Calu3 (cell line): ENCODE results near the gene NRSN1. TPM values are rescaled to one million over a fixed set of nuclear protein-coding genes. Genes with fewer than 3 reads are reported as not detected.
"Not testable (repeated sequence)": the region's sequence is repeated elsewhere in the genome, so short reads cannot be mapped to it uniquely, and the experiment has no call there.

Source experiments
- BruUV-seq: library from RNA; stranded (reverse); fragments of 400-500 nt; replicated peaks from 2 replicates; lab custom pipeline; 2021; lab: Mats Ljungman, UMichigan
- CTCF ChIA-PET: fragments of 300-600 bp; sonication (Branson Sonifier 250); formaldehyde crosslinking; loops from one replicate; lab custom pipeline; 2022; ENCODE audit warnings: antibody characterized with exemption; lab: Charles Lee
- DNase-seq: peaks from one replicate; pipeline ENCODE4 v3.0.0; 2022
- H3K27ac Mint-ChIP-seq: one replicate; pipeline ENCODE4 v1.8.0; 2022; ENCODE audit warnings: mixed read lengths; ENCODE audit not compliant: unreplicated experiment
- H3K27me3 Mint-ChIP-seq: one replicate; pipeline ENCODE4 v1.8.0; 2022; ENCODE audit warnings: mixed read lengths; ENCODE audit not compliant: unreplicated experiment
- H3K36me3 Mint-ChIP-seq: one replicate; pipeline ENCODE4 v1.8.0; 2022; ENCODE audit warnings: mild to moderate bottlenecking, moderate library complexity, mixed read lengths; ENCODE audit not compliant: insufficient read depth, unreplicated experiment
- H3K4me1 Mint-ChIP-seq: one replicate; pipeline ENCODE4 v1.8.0; 2022; ENCODE audit warnings: mild to moderate bottlenecking, low read depth, mixed read lengths; ENCODE audit not compliant: unreplicated experiment
- H3K4me3 Mint-ChIP-seq: one replicate; pipeline ENCODE4 v1.8.0; 2022; ENCODE audit warnings: mild to moderate bottlenecking, low read depth, moderate library complexity, mixed read lengths; ENCODE audit not compliant: unreplicated experiment
- H3K9me3 Mint-ChIP-seq: one replicate; pipeline ENCODE4 v1.8.0; 2022; ENCODE audit warnings: low read depth, mixed read lengths; ENCODE audit not compliant: unreplicated experiment
- intact Hi-C: fragments of 100-400 bp; cut with micrococcal nuclease; formaldehyde crosslinking; loops from one replicate; pipeline ENCODE4 v1.10.0; 2022; ENCODE audit not compliant: unreplicated experiment
- total RNA-seq: library from RNA; stranded (reverse); gene quantifications from 2 replicates; pipeline ENCODE4 v1.2.3, GENCODE V29; 2022
- TF ChIP-seq, protein P1 (sequence below): fragments of 200-600 bp; IDR thresholded peaks from one replicate; pipeline ENCODE4 v1.8.0; 2022; ENCODE audit warnings: antibody characterized with exemption; ENCODE audit not compliant: unreplicated experiment

NRSN1 gene
- total RNA-seq, 1 experiment from 2014 or later, result 0.14 TPM

DNA sequence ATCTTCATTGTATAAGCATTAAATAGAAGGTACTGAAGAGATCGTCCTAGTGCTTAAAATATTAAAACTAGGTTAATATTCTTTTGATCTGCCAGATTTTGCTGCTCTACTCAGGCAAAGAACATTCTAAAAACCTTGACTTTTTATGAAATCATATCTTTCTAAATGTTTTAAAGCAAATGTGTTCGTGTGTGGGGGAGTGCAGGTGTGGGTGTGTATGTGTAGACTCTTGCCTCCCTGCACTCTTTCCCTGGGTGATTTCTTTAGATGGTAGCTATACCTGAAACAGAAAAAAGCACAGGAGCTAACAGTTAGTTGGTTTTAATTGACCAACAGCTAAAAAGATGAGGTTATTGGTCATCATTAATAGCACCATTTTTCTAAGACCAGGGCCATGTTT lies 5.7 kb downstream of the NRSN1 start:
- H3K9me3 Mint-ChIP-seq, result no peaks in the 10 kb centered on the region
- TF ChIP-seq, protein P1, sequence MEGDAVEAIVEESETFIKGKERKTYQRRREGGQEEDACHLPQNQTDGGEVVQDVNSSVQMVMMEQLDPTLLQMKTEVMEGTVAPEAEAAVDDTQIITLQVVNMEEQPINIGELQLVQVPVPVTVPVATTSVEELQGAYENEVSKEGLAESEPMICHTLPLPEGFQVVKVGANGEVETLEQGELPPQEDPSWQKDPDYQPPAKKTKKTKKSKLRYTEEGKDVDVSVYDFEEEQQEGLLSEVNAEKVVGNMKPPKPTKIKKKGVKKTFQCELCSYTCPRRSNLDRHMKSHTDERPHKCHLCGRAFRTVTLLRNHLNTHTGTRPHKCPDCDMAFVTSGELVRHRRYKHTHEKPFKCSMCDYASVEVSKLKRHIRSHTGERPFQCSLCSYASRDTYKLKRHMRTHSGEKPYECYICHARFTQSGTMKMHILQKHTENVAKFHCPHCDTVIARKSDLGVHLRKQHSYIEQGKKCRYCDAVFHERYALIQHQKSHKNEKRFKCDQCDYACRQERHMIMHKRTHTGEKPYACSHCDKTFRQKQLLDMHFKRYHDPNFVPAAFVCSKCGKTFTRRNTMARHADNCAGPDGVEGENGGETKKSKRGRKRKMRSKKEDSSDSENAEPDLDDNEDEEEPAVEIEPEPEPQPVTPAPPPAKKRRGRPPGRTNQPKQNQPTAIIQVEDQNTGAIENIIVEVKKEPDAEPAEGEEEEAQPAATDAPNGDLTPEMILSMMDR, result no peak
- intact Hi-C loops, result no loop called here
- CTCF ChIA-PET, result no interaction called here
- H3K4me1 Mint-ChIP-seq, result peaks cover 5% of the 10 kb centered on the region
- H3K27ac Mint-ChIP-seq, result no peak overlapping the region
- no peak overlapping the region for H3K4me3 Mint-ChIP-seq
- H3K36me3 Mint-ChIP-seq, result no peaks in the 10 kb centered on the region
- no peaks in the 10 kb centered on the region for H3K27me3 Mint-ChIP-seq
- no peak for DNase-seq
- BruUV-seq, result no TSS peak

DNA sequence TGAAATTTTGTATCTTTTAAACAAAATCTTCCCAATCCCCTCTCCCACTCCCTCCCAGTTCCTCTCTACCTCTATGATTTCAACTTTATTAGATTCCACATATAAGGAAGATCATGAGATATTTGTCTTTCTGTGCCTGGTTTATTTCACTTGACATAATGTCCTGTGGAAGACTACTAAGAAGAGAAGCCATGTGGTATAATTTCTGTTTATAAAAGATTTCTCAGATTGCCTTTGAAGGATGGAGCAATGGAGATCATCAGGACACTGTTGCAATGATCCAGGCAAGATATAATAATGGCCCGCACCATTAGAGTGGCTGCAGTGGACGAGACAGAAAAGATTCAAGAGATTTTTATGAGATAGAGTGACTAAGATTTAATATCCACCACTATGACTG lies 13.1 kb downstream of the NRSN1 start:
- TF ChIP-seq, protein P1, result no peak
- Mint-ChIP-seq H3K9me3 (no peaks in the 10 kb centered on the region), H3K4me1 (no peaks in the 10 kb centered on the region), H3K27ac (no peak overlapping the region), H3K36me3 (no peaks in the 10 kb centered on the region), H3K27me3 (no peaks in the 10 kb centered on the region), H3K4me3 (no peak overlapping the region)
- CTCF ChIA-PET, result no interaction called here
- intact Hi-C loops, result no loop called here
- DNase-seq, result no peak
- no TSS peak for BruUV-seq

DNA sequence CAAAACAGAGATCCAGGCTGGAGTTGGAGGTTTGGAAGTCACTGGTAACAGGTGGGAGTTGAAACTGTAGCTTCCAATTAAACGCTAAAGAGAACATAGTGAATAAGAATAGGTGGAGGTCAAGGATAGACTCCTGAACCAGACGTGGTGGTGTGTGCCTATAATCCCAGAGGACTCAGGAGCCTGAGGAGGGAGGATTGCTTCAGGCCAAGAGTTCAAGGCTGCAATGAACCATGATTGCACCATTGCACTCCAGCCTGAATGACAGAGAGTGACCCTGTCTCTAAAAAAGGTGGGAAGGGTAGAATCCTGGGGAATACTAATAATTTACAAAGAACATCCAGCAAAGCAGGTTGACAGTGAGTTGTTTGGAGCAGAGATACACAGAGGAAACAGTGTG lies 13.6 kb downstream of the NRSN1 start:
- H3K9me3 Mint-ChIP-seq, result no peaks in the 10 kb centered on the region
- TF ChIP-seq, protein P1, result no peak
- CTCF ChIA-PET, result no interaction called here
- intact Hi-C loops, result no loop called here
- H3K27ac Mint-ChIP-seq, result no peak overlapping the region
- no peaks in the 10 kb centered on the region for H3K4me1 Mint-ChIP-seq
- H3K36me3 Mint-ChIP-seq, result no peaks in the 10 kb centered on the region
- no peak for DNase-seq
- no peaks in the 10 kb centered on the region for H3K27me3 Mint-ChIP-seq
- no peak overlapping the region for H3K4me3 Mint-ChIP-seq
- no TSS peak for BruUV-seq

DNA sequence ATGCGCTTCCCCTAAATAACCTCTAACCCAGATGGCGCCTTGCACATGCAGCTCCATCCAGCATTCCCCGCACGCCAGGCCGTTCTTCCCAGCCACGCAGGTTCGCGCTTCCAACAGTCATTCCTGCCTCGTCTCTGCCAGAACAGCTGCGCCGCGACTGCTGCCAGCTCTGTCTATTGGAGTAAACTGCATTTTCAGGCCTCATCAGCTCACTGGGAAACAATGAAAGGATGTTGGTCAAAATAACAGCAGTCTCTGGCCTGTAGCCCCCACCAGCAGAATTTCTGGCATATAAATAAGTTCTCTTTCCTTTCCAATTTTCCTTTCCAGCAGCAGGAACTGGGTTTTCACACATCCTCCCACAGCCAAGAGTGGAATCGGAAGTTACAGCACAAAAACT lies 14.6 kb downstream of the NRSN1 start:
- TF ChIP-seq, protein P1, result no peak
- Mint-ChIP-seq H3K4me3 (no peak overlapping the region), H3K4me1 (no peaks in the 10 kb centered on the region), H3K27ac (no peak overlapping the region), H3K27me3 (no peaks in the 10 kb centered on the region), H3K36me3 (no peaks in the 10 kb centered on the region), H3K9me3 (no peaks in the 10 kb centered on the region)
- no TSS peak for BruUV-seq
- DNase-seq, result no peak
- intact Hi-C loops, result no loop called here
- CTCF ChIA-PET, result interaction anchor here (0.6 kb wide), 1 partner anchor 1388 kb away, joined by 3 read pairs; no protein-coding TSS in a partner anchor

DNA sequence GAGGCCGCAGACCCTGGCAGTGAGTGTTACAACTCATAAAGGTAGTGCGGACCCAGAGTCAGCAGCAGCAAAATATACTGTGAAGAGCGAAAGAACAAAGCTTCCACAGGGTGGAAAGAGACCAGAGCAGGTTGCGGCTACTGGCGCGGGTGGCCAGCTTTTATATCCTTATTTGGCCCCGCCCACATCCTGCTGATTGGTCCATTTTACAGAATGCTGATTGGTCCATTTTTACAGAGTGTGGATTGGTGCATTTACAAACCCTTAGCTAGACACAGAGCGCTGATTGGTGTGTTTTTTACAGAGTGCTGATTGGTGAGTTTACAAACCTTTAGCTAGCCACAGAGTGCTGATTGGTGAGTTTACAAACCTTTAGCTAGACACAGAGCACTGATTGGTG lies 16.7 kb downstream of the NRSN1 start:
- CTCF ChIA-PET, result interaction anchor here (0.7 kb wide), 1 partner anchor 9 kb away, joined by 3 read pairs; no protein-coding TSS in a partner anchor
- BruUV-seq, H3K4me1 Mint-ChIP-seq, H3K9me3 Mint-ChIP-seq, H3K4me3 Mint-ChIP-seq, H3K27me3 Mint-ChIP-seq, intact Hi-C loops, DNase-seq, H3K27ac Mint-ChIP-seq, H3K36me3 Mint-ChIP-seq: not testable (repeated sequence)
